IMR-90 (cell line): ENCODE measurements around the gene FTO. TPM values are rescaled to one million over a fixed set of nuclear protein-coding genes. Genes with fewer than 3 reads are reported as not detected.
A peak's percentile ranks its signal among the peaks of the same experiment; 100 is the strongest.

Experiments used
- ATAC-seq: fragments of 200-7000 bp; cut with Tn5 transposase; 2 replicates; pipeline ENCODE4 v1.9.1; 2020; ENCODE audit warnings: low read depth, mild to moderate bottlenecking, moderate library complexity
- BruUV-seq: library from RNA; stranded (reverse); fragments of 400-500 nt; replicated peaks from 2 replicates; lab custom pipeline; 2021; lab: Mats Ljungman, UMichigan
- CTCF ChIA-PET: fragments of 300-600 bp; formaldehyde crosslinking; extraction: SDS; loops from one replicate; lab custom pipeline; 2021; ENCODE audit warnings: antibody characterized with exemption; lab: Yijun Ruan, JAX
- POLR2A ChIA-PET: fragments of 300-600 bp; sonication (Branson Sonifier 250); formaldehyde crosslinking; loops from one replicate; lab custom pipeline; 2022; ENCODE audit warnings: antibody characterized with exemption; ENCODE audit not compliant: unreplicated experiment; lab: Charles Lee
- DNase-seq: peaks from one replicate; pipeline ENCODE4 v3.0.0; 2013
- H2AFZ ChIP-seq: replicated peaks from 2 replicates; pipeline ENCODE3; 2013; ENCODE audit warnings: low read length, mild to moderate bottlenecking; ENCODE audit not compliant: poor library complexity
- H2AK5ac ChIP-seq: 2 replicates; pipeline ENCODE4 v1.6.1; 2013; ENCODE audit warnings: low read depth, low read length, inconsistent platforms
- H2AK9ac ChIP-seq: replicated peaks from 2 replicates; pipeline ENCODE3; 2013; ENCODE audit warnings: mild to moderate bottlenecking, low read depth, low read length, moderate library complexity; ENCODE audit not compliant: poor library complexity
- H2BK120ac ChIP-seq: 2 replicates; pipeline ENCODE4 v1.6.1; 2013; ENCODE audit warnings: low read depth, low read length, inconsistent platforms
- H2BK15ac ChIP-seq: 3 replicates; pipeline ENCODE4 v1.6.1; 2013; ENCODE audit warnings: low read depth, low read length, inconsistent platforms
- H2BK20ac ChIP-seq: 2 replicates; pipeline ENCODE4 v1.6.1; 2013; ENCODE audit warnings: low read depth, mild to moderate bottlenecking, inconsistent platforms, low read length, moderate library complexity
- H2BK5ac ChIP-seq: 2 replicates; pipeline ENCODE4 v1.6.1; 2013; ENCODE audit warnings: mild to moderate bottlenecking, low read depth, low read length, inconsistent platforms; ENCODE audit not compliant: poor library complexity, severe bottlenecking
- H3K14ac ChIP-seq: replicated peaks from 2 replicates; pipeline ENCODE4 v1.6.1; 2013; ENCODE audit warnings: low read depth, low read length, inconsistent platforms
- H3K18ac ChIP-seq: 2 replicates; pipeline ENCODE4 v1.6.1; 2013; ENCODE audit warnings: low read depth, low read length, control low read depth
- H3K23ac ChIP-seq: 2 replicates; pipeline ENCODE4 v1.6.1; 2013; ENCODE audit warnings: low read depth, low read length, inconsistent platforms
- H3K27ac ChIP-seq: 2 replicates; pipeline ENCODE4 v1.5.1; 2013; ENCODE audit warnings: mild to moderate bottlenecking, control low read depth, low read length; ENCODE audit not compliant: insufficient read depth
- H3K27me3 ChIP-seq: 2 replicates; pipeline ENCODE4 v1.6.1; 2013; ENCODE audit warnings: low read length; ENCODE audit not compliant: control insufficient read depth, insufficient read depth
- H3K36me3 ChIP-seq: 2 replicates; pipeline ENCODE4 v1.6.1; 2013; ENCODE audit warnings: low read length, mixed read lengths; ENCODE audit not compliant: control insufficient read depth, insufficient read depth
- H3K4ac ChIP-seq: 2 replicates; pipeline ENCODE4 v1.6.1; 2013; ENCODE audit warnings: low read depth, low read length, inconsistent platforms
- H3K4me1 ChIP-seq: 2 replicates; pipeline ENCODE4 v1.6.1; 2013; ENCODE audit warnings: low read length, mixed read lengths; ENCODE audit not compliant: control insufficient read depth, insufficient read depth
- H3K4me2 ChIP-seq: 2 replicates; pipeline ENCODE4 v1.6.1; 2013; ENCODE audit warnings: low read depth, mild to moderate bottlenecking, control low read depth, low read length, moderate library complexity
- H3K4me3 ChIP-seq: 2 replicates; pipeline ENCODE4 v1.5.1; 2013; ENCODE audit warnings: low read depth, mild to moderate bottlenecking, control low read depth, low read length, moderate library complexity; ENCODE audit not compliant: insufficient read depth
- H3K56ac ChIP-seq: 2 replicates; pipeline ENCODE4 v1.6.1; 2013; ENCODE audit warnings: low read length, inconsistent platforms; ENCODE audit not compliant: insufficient read depth; ENCODE audit errors: extremely low read depth
- H3K79me1 ChIP-seq, 2 experiments: 2 replicates each; pipeline ENCODE4 v1.6.1; 2013; ENCODE audit warnings: low read length in 2 of 2, inconsistent platforms in 1 of 2, low read depth in 1 of 2
- H3K9ac ChIP-seq: 2 replicates; pipeline ENCODE4 v1.6.1; 2013; ENCODE audit warnings: low read depth, low read length, control low read depth
- H3K9me1 ChIP-seq: 2 replicates; pipeline ENCODE4 v1.6.1; 2013; ENCODE audit warnings: low read length, inconsistent platforms; ENCODE audit not compliant: insufficient read depth
- H3K9me3 ChIP-seq: 2 replicates; pipeline ENCODE4 v1.6.1; 2013; ENCODE audit warnings: low read length; ENCODE audit not compliant: control insufficient read depth, insufficient read depth
- H4K20me1 ChIP-seq: 2 replicates; pipeline ENCODE4 v1.6.1; 2013; ENCODE audit warnings: low read length, inconsistent platforms; ENCODE audit not compliant: insufficient read depth
- H4K5ac ChIP-seq: 2 replicates; pipeline ENCODE4 v1.6.1; 2013; ENCODE audit warnings: mild to moderate bottlenecking, low read depth, low read length, control low read depth
- H4K8ac ChIP-seq, 2 experiments: 2 replicates each; pipeline ENCODE4 v1.6.1; 2013; ENCODE audit warnings: low read depth in 2 of 2, low read length in 2 of 2, control low read depth in 1 of 2, inconsistent platforms in 1 of 2
- H4K91ac ChIP-seq: 2 replicates; pipeline ENCODE4 v1.6.1; 2013; ENCODE audit warnings: low read depth, low read length, inconsistent platforms; ENCODE audit not compliant: insufficient read depth
- CEBPB ChIP-seq: IDR thresholded peaks from 2 replicates; pipeline ENCODE4 v1.6.1; 2012; ENCODE audit warnings: low read depth, low read length, improper control_type of control experiment
- NFE2L2 ChIP-seq: fragments of 150-350 bp; IDR thresholded peaks from 2 replicates; pipeline ENCODE4 v1.6.1; 2016; ENCODE audit warnings: low read depth, mild to moderate bottlenecking, low read length
- WGBS, 2 experiments: methylation state at CpG; one replicate each; pipeline versions ENCODE4 v1.1.5 to v1.1.7; 2013; ENCODE audit warnings: missing lambda C conversion rate in 2 of 2; ENCODE audit not compliant: insufficient read length in 1 of 2; ENCODE audit errors: extremely low coverage in 2 of 2; 5-methylcytosine and 5-hydroxymethylcytosine counted together
- dilution Hi-C: fragments of 300-500 bp; cut with HindIII; formaldehyde crosslinking; loops from one replicate; pipeline ENCODE4 v1.14.3; 2018; ENCODE audit warnings: low sequenced_read_pairs; ENCODE audit not compliant: unreplicated experiment
- in situ Hi-C: fragments of 300-500 bp; cut with MboI; formaldehyde crosslinking; loops from 3 replicates; pipeline ENCODE4 v1.14.3; 2019; ENCODE audit warnings: low sequenced_read_pairs, inconsistent platforms, mixed read lengths
- intact Hi-C: fragments of 100-400 bp; cut with micrococcal nuclease; formaldehyde crosslinking; loops from 2 replicates; pipeline ENCODE4 v1.10.0; 2022
- polyA plus RNA-seq, 3 experiments: library from polyadenylated mRNA; depleted of rRNA; stranded (reverse); fragments of >200 nt; gene quantifications; 2 replicates each; pipeline ENCODE4 v1.2.3, GENCODE V29; 2012; ENCODE audit warnings: low replicate concordance in 1 of 3
- total RNA-seq: library from RNA; depleted of rRNA; stranded (reverse); fragments of >200 nt; gene quantifications from 2 replicates; pipeline ENCODE4 v1.2.3, GENCODE V29; 2012

FTO gene
- total and polyA plus RNA-seq, 2 of the 4 experiments (the other 2 are of a cell fraction): 70.3 to 132 TPM

DNA sequence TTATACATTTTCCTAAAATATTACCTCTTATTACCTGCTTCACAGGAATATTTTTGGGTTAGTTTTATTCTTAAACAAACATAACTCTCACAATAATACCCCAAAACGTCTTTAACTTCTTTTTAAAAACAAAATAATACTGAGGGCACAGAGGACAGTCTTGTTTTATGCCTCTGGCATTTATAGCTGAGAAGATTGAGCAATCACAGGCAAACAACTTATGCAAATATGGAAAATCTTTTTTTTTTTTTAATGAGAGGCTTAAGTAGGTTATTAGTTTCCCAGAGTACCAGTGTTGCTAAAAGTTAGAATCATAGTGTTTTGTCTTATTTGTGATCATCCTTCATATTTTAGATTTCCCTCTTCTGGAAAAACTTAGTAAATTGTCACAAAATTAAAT lies 195.0 kb downstream of the FTO start:
- Histone ChIP-seq H2BK15ac (no peak overlapping the region), H3K9me1 (peaks cover 3% of the 10 kb centered on the region; the same call in 1 of the 2 replicates), H2AFZ (no peak overlapping the region), H3K79me1 (peaks cover 3 to 4% of the 10 kb centered on the region in 2 experiments; a peak in 2 of 4 replicates), H3K56ac (no peak overlapping the region), H3K4me3 (no peak overlapping the region), H2BK5ac (no peak overlapping the region), H2AK9ac (no peak overlapping the region), H3K4me2 (no peak overlapping the region), H2BK20ac (no peak overlapping the region), H3K27me3 (no peaks in the 10 kb centered on the region), H3K4ac (no peak overlapping the region), H3K18ac (no peak overlapping the region), H4K5ac (no peak overlapping the region), H4K8ac (no peak overlapping the region), H3K4me1 (no peaks in the 10 kb centered on the region; the same call in 1 of the 2 replicates), H3K36me3 (no peaks in the 10 kb centered on the region; the same call in 1 of the 2 replicates), H2AK5ac (no peak overlapping the region), H2BK120ac (no peak overlapping the region), H3K9ac (no peak overlapping the region), H4K20me1 (no peaks in the 10 kb centered on the region), H3K27ac (no peak overlapping the region), H3K9me3 (no peaks in the 10 kb centered on the region), H4K91ac (no peak overlapping the region), H3K14ac (no peak overlapping the region), H3K23ac (no peak overlapping the region)
- DNase-seq: no peak
- BruUV-seq: no TSS peak
- POLR2A ChIA-PET: no interaction called here
- dilution Hi-C loops: no loop called here
- WGBS, 2 experiments: 80% methylated on average over 1 of the region's 1 CpG; no CpG with 5 or more reads in 1 of the 2 experiments
- TF ChIP-seq CEBPB (peak; percentile 86), NFE2L2 (no peak)
- in situ Hi-C loops: loop anchor here (25.0 kb wide), 1 partner anchor 1038 kb away; the partner anchor contains the start of gene IRX5
- intact Hi-C loops: loop anchor here (10.0 kb wide), 1 partner anchor 186 kb away; no protein-coding TSS in a partner anchor
- CTCF ChIA-PET: no interaction called here
- ATAC-seq: no peak
